Naive B cell (primary cell): ENCODE measurements around the gene ZNF516. TPM values are rescaled to one million over a fixed set of nuclear protein-coding genes. Genes with fewer than 3 reads are reported as not detected.

ENCODE experiments used
- ATAC-seq, 2 donors: fragments of 150-1000 bp; cut with Tn5 transposase; 2 replicates each; pipeline ENCODE4 v1.10.0; 2021; ENCODE audit warnings: low read depth in 2 of 2, mild to moderate bottlenecking in 2 of 2, moderate library complexity in 2 of 2
- DNase-seq: peaks from one replicate; pipeline ENCODE4 v3.0.0; 2022
- H3K27ac Mint-ChIP-seq, 6 donors: one replicate each; pipeline ENCODE4 v1.8.0; 2020 to 2022; ENCODE audit warnings: mild to moderate bottlenecking in 6 of 6, mixed read lengths in 6 of 6, moderate library complexity in 5 of 6, inconsistent platforms in 2 of 6
- H3K27me3 Mint-ChIP-seq, 3 donors: one replicate each; pipeline ENCODE4 v1.8.0; 2021 to 2022; ENCODE audit warnings: mixed read lengths in 3 of 3, mild to moderate bottlenecking in 1 of 3
- H3K36me3 Mint-ChIP-seq, 2 donors: one replicate each; pipeline ENCODE4 v1.8.0; 2020 to 2022; ENCODE audit warnings: mixed read lengths in 2 of 2, inconsistent platforms in 1 of 2, mild to moderate bottlenecking in 1 of 2
- H3K4me1 Mint-ChIP-seq, 3 donors: one replicate each; pipeline ENCODE4 v1.8.0; 2020 to 2022; ENCODE audit warnings: mixed read lengths in 3 of 3, inconsistent platforms in 1 of 3, mild to moderate bottlenecking in 1 of 3, moderate library complexity in 1 of 3
- H3K4me3 Mint-ChIP-seq, 8 donors: one replicate each; pipeline ENCODE4 v1.8.0; 2020 to 2022; ENCODE audit warnings: mild to moderate bottlenecking in 8 of 8, mixed read lengths in 8 of 8, moderate library complexity in 8 of 8, inconsistent platforms in 2 of 8
- H3K9me3 Mint-ChIP-seq, 7 donors: one replicate each; pipeline ENCODE4 v1.8.0; 2020 to 2022; ENCODE audit warnings: mixed read lengths in 7 of 7, mild to moderate bottlenecking in 5 of 7, inconsistent platforms in 2 of 7, moderate library complexity in 1 of 7
- polyA plus RNA-seq, 6 donors: library from polyadenylated mRNA; unstranded; fragments of 300-500 nt; fragmentation: Illumina TruSeq; gene quantifications; one replicate each; pipeline ENCODE4 v1.2.3, GENCODE V29; 2021; ENCODE audit warnings: low read depth in 6 of 6

ZNF516 gene
- polyA plus RNA-seq, 6 donors from 2014 or later = 1.7 to 7.5 (median 4.8) TPM

DNA sequence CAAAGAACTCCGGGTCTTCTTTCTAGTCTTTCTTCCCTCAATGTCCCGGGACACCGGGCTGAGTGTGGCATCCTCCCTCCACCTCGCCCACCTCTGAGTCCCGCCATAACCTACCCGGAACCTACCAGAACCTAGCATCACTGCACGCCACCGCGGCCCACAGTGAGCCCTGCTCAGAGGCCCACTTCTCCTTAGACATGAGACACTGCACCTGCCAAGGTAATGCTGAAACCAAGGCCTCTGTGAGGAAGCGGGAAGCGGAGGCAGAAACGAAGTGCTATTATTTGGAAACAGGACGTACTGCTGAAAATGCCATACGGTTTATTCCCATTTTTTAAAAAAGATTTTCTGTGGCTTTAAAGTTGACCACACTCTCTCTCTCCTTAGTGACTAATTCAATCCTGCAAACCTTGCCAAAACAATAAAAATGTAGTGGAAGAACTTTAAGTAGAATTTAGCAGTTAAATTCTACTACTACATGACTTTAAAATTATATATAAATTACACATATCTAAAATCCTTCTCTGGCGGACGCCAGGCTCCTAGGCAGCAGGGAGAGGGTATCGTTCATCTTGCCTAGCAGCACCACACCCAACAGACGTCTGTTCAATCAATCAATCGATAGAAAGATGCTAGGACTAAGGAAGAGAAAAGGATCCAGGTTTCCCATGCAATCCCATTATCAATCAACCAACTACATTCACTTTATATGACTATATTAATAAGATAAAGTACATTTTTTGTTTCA lies 82.0 kb downstream of the ZNF516 start:
- Mint-ChIP-seq H3K27ac (peak overlapping the region in 3 of 6 donors; percentile 64 to 94 (median 84)), H3K9me3 (peaks cover 0 to 2% (median 0%) of the 10 kb centered on the region in 7 donors), H3K36me3 (peaks cover 10 to 16% of the 10 kb centered on the region in 2 donors), H3K4me1 (peaks cover 14 to 26% (median 16%) of the 10 kb centered on the region in 3 donors), H3K27me3 (no peaks in the 10 kb centered on the region), H3K4me3 (no peak overlapping the region)
- no peak for DNase-seq
- ATAC-seq = no peak

DNA sequence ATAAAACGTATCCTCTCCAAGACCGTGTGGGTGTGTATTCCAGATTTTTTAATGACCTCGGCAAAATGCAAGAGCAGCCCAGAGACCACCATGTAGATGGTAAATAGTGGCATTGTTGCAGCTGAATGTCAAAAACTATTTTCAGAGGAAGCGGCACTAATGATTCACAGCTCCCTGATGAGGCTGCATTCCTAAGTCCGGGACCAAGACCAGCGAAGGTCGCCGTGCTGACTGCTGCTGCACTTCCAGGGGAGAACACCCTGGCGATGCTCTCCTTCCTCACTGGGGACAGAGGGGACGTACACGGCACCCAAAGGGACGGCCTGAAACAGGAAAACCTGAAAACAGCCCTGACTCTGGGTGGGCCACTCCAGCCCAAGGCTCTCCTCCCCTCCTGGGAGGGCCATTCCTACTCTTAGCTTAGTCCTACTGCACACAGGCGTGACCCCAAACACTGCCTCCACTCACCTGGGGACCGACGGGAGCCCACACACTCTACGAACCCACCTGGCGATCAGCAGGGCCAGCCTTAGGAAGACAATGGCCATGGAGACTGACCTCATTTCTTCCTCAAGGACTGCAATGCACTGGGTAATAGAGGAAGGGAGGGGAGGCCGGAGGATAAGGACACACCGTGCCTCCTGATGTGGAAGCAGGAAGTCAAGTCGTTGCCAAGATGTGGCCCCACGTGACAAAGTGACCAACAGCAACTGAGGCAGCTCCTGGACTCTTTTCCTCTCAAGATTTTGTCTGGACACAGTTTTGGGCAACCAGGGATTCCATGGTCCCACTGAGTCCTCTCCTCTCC lies 82.8 kb downstream of the ZNF516 start:
- H3K4me3 Mint-ChIP-seq = no peak overlapping the region
- peak overlapping the region in 2 of 6 donors; percentile 37 to 94 for H3K27ac Mint-ChIP-seq
- ATAC-seq (no peak), DNase-seq (no peak)
- peaks cover 18 to 26% (median 24%) of the 10 kb centered on the region in 3 donors for H3K4me1 Mint-ChIP-seq
- H3K36me3 Mint-ChIP-seq = peaks cover 10 to 16% of the 10 kb centered on the region in 2 donors
- no peaks in the 10 kb centered on the region for H3K27me3 Mint-ChIP-seq
- peaks cover 0 to 2% (median 0%) of the 10 kb centered on the region in 7 donors for H3K9me3 Mint-ChIP-seq

GRCh38 chr18:76410660-76411417 lies 84.2 kb downstream of the ZNF516 start:
- Mint-ChIP-seq H3K4me3 (no peak overlapping the region), H3K36me3 (peaks cover 10 to 16% of the 10 kb centered on the region in 2 donors), H3K27ac (peak overlapping the region in 4 of 6 donors; percentile 16 to 49 (median 34)), H3K27me3 (no peaks in the 10 kb centered on the region), H3K9me3 (peaks cover 0 to 2% (median 0%) of the 10 kb centered on the region in 7 donors), H3K4me1 (peaks cover 27 to 35% (median 29%) of the 10 kb centered on the region in 3 donors)
- ATAC-seq = no peak
- DNase-seq = no peak

DNA sequence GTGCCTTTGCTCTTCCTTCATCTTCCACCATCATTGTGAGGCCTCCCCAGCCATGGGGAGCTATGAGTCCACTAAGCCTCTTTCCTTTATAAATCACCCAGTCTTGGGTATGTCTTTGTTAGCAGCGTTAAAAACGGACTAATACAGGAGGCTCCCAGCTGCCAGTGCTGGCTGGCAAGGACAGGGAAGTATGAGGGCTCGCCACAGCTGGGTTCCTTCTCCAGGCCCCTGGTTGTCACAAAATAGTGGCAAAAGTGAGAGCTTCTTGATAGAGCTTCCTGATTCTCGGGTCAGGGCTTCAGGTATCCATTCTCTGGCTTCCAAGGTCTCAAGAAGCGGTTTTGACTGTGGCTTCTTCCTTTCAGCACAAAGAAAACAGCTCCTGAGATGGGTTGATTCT lies 85.0 kb downstream of the ZNF516 start:
- Mint-ChIP-seq H3K36me3 (peaks cover 10 to 16% of the 10 kb centered on the region in 2 donors), H3K27ac (peak overlapping the region in 2 of 6 donors; percentile 32 to 59)

DNA sequence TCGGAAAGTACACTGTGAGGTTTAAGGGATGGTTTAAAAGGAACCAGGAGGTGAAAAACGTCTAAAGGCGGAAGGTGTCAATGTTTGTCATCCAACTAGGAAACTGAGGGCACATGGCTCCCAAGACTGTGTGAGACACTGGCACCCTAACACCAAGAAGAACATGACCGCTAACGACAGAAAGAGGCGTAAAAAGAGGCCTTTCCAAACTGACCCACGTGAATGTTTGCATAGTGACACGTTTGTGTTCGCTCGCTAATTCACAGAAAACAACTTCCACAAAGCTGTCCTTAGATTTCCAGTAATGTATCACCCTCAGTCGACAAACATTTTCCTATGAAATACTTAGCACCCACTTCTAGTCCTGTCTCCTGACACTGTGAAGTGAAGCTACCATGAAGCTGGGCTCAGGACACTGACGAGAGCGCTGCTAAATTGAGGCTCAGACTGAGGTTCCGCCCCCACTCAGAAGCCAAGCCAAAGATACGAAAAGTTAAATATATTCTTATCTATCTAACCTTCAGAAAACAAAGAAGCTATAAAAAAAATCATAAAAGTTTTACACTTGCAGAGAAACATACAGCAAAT lies 86.5 kb downstream of the ZNF516 start:
- Mint-ChIP-seq H3K27ac (no peak overlapping the region), H3K27me3 (no peaks in the 10 kb centered on the region), H3K4me3 (no peak overlapping the region), H3K36me3 (peaks cover 10 to 23% of the 10 kb centered on the region in 2 donors), H3K4me1 (peaks cover 27 to 38% (median 29%) of the 10 kb centered on the region in 3 donors), H3K9me3 (peaks cover 0 to 2% (median 0%) of the 10 kb centered on the region in 7 donors)
- DNase-seq = no peak
- ATAC-seq = no peak

More for the DNA sequence above, 85.0 kb downstream of the ZNF516 start:
- peak overlapping the region in 1 of 8 donors; percentile 47 for H3K4me3 Mint-ChIP-seq
- no peak for DNase-seq
- H3K9me3 Mint-ChIP-seq = peaks cover 0 to 2% (median 0%) of the 10 kb centered on the region in 7 donors
- peaks cover 25 to 38% (median 27%) of the 10 kb centered on the region in 3 donors for H3K4me1 Mint-ChIP-seq
- ATAC-seq = no peak
- H3K27me3 Mint-ChIP-seq = no peaks in the 10 kb centered on the region

DNA sequence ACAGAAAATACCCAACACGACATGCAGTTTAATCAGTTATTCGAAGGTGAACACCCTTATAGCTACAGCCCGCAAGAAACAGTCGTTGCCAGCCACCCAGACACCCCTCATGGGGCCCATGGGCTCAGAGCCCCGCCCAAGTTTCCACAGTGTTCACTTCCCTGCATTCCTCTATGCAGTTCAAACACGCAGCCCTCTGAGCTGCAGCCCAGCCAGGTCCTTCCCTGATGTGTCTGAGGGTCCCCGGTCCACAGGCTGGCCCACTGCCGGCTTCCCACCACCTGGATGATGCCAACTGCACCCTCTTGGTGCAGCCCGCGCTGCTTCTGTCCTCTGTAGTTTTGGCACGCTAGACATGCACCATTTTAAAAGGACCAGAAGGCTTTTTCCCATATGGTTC lies 87.4 kb downstream of the ZNF516 start:
- Mint-ChIP-seq H3K9me3 (peaks cover 0 to 2% (median 0%) of the 10 kb centered on the region in 7 donors), H3K36me3 (peaks cover 15 to 23% of the 10 kb centered on the region in 2 donors), H3K27me3 (no peaks in the 10 kb centered on the region), H3K27ac (peak overlapping the region in 1 of 6 donors; percentile 84), H3K4me1 (peaks cover 28 to 38% (median 35%) of the 10 kb centered on the region in 3 donors), H3K4me3 (no peak overlapping the region)
- DNase-seq (no peak), ATAC-seq (no peak)

DNA sequence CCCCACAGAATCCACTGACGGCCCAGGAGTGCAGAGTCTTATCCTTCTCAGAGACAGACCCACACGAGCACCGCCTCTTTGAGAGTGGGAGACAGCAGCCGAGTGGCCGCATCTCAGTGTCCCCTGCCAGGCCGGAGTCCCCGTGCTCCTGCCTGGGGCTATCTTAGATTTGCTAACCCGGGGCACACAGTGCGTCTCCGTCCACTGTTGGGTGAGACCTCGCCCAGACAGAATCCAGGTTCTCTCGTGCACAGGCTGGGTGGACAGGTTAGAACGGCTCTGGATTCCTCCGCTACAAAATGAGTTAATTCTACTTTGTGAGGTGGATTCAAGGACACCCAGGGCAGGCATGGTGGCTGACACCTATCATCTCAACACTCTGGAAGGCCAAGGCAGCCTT lies 88.3 kb downstream of the ZNF516 start:
- Mint-ChIP-seq H3K9me3 (peaks cover 0 to 2% (median 0%) of the 10 kb centered on the region in 7 donors), H3K4me1 (peaks cover 30 to 38% (median 36%) of the 10 kb centered on the region in 3 donors), H3K27me3 (no peaks in the 10 kb centered on the region), H3K4me3 (no peak overlapping the region), H3K36me3 (peaks cover 16 to 23% of the 10 kb centered on the region in 2 donors), H3K27ac (peak overlapping the region in 2 of 6 donors; percentile 29 to 83)
- no peak for ATAC-seq
- no peak for DNase-seq

DNA sequence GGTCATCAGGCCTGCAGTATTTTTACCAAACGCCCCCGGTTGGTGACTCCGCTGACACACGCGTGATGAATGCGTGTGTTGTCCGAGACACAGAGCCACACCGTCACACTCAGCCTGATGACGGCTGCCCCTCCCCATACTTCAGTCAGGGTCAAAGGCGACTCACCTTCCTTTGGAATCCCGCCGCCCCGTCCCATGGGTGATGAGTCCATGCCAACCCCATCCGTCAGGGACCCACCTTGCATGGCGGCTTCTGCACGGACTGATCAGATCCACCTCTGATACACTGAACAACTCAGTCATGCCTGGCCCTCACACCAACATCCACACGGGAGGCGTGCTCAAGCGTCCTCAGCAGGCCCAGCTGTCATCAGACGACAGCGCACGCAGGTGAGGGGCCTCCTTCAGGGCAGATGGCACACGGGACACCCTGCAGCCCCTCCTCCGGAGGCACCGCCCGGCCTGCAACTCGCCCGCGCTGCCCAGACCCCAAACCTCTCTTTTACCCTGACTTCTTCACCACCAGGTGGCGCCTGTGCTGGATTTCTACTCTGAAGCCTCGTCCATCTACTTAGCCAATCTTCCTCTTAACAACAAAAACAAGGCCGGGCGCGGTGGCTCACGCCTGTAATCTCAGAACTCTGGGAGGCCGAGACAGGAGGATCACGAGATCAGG lies 89.2 kb downstream of the ZNF516 start:
- Mint-ChIP-seq H3K27ac (peak overlapping the region in 2 of 6 donors; percentile 11 to 29), H3K4me1 (peaks cover 26 to 32% (median 32%) of the 10 kb centered on the region in 3 donors), H3K4me3 (no peak overlapping the region), H3K27me3 (no peaks in the 10 kb centered on the region), H3K9me3 (peaks cover 0 to 2% (median 0%) of the 10 kb centered on the region in 7 donors), H3K36me3 (peaks cover 11 to 21% of the 10 kb centered on the region in 2 donors)
- peak; percentile 25 for DNase-seq
- peak in 1 of 2 donors; percentile 40 for ATAC-seq

- no peak overlapping the region for H3K27ac Mint-ChIP-seq
These were observed 89.8 kb downstream of the ZNF516 start for GRCh38 chr18:76405280-76405679.

DNA sequence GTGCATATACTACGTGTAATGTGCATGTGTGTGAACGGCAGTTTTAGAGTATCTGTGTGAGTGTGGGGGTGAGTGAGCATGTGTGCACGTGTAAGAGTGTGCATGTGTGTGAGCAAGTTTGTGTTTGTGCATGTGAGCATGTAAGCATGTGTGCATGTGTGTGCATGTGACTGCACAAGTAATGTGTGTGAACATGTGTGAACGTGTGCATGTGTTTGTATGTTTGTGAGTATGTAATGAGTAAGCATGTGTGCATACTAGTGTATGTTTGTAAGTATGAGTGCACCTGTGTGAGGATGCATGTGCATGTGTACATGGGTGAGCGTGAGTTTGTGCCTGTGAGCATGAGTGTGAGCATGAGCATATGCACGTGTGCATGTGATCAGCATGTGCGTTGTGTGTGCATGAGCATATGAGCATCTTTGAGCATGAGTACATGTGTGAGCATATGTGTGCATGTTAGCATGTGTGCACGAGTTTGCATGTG lies 90.7 kb downstream of the ZNF516 start:
- no peaks in the 10 kb centered on the region for H3K27me3 Mint-ChIP-seq
- no peak for ATAC-seq
- peaks cover 17 to 36% (median 27%) of the 10 kb centered on the region in 3 donors for H3K4me1 Mint-ChIP-seq
- DNase-seq = no peak
- no peaks in the 10 kb centered on the region for H3K9me3 Mint-ChIP-seq
- peak overlapping the region in 1 of 8 donors; percentile 1 for H3K4me3 Mint-ChIP-seq
- H3K36me3 Mint-ChIP-seq = peaks cover 7% of the 10 kb centered on the region in 2 donors
- H3K27ac Mint-ChIP-seq = no peak overlapping the region

More at GRCh38 chr18:76405280-76405679, 89.8 kb downstream of the ZNF516 start:
- ATAC-seq (no peak), DNase-seq (no peak)
- Mint-ChIP-seq H3K36me3 (peaks cover 7 to 15% of the 10 kb centered on the region in 2 donors), H3K9me3 (peaks cover 0 to 2% (median 0%) of the 10 kb centered on the region in 7 donors), H3K4me3 (no peak overlapping the region), H3K4me1 (peaks cover 22 to 32% (median 27%) of the 10 kb centered on the region in 3 donors), H3K27me3 (no peaks in the 10 kb centered on the region)

DNA sequence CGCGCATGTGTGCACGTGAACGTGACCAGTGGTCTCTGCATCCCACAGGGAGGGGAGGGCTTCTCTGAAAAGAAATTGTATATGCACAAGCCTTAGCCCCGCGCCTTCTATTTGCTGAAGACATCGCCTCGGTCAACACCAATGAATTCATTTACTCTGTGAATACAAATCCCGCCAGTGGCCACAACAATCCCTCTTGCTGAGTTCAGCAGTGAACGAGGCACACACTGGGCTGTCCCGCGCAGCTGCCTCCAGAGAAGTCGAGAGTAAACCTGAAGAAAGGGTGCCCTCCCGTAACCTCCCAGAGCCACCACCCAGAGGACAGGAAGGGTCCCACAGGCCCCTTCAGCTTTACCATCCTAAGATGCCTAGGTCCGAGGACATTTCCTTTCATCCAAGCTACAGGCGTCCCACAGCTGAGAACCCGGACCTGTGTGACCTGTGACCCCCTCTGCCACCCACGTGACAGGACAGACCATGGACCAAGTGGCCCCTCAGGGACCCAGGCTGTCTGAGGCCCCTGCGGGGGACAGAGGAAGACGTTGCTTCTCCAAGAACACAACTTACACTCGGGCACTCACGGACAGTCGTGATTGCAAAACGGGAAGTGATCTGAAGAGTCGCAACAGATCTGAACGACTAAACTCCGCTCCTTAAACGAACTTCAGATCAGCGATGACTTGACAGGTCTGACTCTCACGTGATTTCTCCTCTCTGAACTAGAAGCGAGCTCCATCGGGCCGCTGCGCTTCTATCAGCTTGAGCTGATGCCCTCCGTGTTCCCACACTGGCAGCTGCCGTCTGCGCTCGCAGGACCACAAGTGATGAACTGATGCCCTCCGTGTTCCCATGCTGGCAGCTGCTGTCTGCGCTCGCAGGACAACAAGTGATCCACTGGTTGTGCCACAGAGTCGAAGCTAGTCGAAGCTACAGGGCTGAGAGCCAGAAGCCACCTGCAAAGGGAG lies 92.7 kb downstream of the ZNF516 start:
- peaks cover 23 to 34% (median 27%) of the 10 kb centered on the region in 3 donors for H3K4me1 Mint-ChIP-seq
- H3K36me3 Mint-ChIP-seq = peaks cover 7% of the 10 kb centered on the region in 2 donors
- no peak overlapping the region for H3K4me3 Mint-ChIP-seq
- no peak overlapping the region for H3K27ac Mint-ChIP-seq
- ATAC-seq = no peak
- no peaks in the 10 kb centered on the region for H3K27me3 Mint-ChIP-seq
- DNase-seq = no peak
- no peaks in the 10 kb centered on the region for H3K9me3 Mint-ChIP-seq
